ENCODE measurements around the gene RTN4.

- TF ChIP-seq, protein P1, sequence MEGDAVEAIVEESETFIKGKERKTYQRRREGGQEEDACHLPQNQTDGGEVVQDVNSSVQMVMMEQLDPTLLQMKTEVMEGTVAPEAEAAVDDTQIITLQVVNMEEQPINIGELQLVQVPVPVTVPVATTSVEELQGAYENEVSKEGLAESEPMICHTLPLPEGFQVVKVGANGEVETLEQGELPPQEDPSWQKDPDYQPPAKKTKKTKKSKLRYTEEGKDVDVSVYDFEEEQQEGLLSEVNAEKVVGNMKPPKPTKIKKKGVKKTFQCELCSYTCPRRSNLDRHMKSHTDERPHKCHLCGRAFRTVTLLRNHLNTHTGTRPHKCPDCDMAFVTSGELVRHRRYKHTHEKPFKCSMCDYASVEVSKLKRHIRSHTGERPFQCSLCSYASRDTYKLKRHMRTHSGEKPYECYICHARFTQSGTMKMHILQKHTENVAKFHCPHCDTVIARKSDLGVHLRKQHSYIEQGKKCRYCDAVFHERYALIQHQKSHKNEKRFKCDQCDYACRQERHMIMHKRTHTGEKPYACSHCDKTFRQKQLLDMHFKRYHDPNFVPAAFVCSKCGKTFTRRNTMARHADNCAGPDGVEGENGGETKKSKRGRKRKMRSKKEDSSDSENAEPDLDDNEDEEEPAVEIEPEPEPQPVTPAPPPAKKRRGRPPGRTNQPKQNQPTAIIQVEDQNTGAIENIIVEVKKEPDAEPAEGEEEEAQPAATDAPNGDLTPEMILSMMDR (IDR thresholded peaks at IDR 0.05) = no peak
- no peak for TF ChIP-seq POLR2A (IDR thresholded peaks at IDR 0.05)
Observed at GRCh38 chr2:54947646-54948045, 102.6 kb downstream of the RTN4 start.
